Endothelial cell of umbilical vein (primary cell): ENCODE results near the gene AMN1. TPM values are rescaled to one million over a fixed set of nuclear protein-coding genes. Genes with fewer than 3 reads are reported as not detected.

Source experiments
- BruUV-seq: library from RNA; stranded (reverse); fragments of 400-500 nt; replicated peaks from 2 replicates; lab custom pipeline; 2021; lab: Mats Ljungman, UMichigan
- CTCF ChIA-PET: fragments of 300-600, 350-600 bp; sonication (Branson Sonifier 250); formaldehyde crosslinking; loops from one replicate; lab custom pipeline; 2021; ENCODE audit warnings: antibody characterized with exemption, inconsistent platforms; lab: Charles Lee
- POLR2A ChIA-PET: fragments of 300-600, 350-600 bp; sonication (Branson Sonifier 250); formaldehyde crosslinking; loops from one replicate; lab custom pipeline; 2021; ENCODE audit warnings: antibody characterized with exemption, inconsistent platforms; lab: Charles Lee
- DNase-seq: peaks from one replicate; pipeline ENCODE4 v3.0.0-alpha.2; 2011; ENCODE audit warnings: low read depth, low spot score
- FAIRE-seq: peaks from 2 replicates; lab custom pipeline; 2011; peaks lifted over from hg19 to GRCh38; lab: Jason Lieb, UNC
- H2AFZ ChIP-seq: 2 replicates; pipeline ENCODE4 v1.6.0; 2012; ENCODE audit warnings: low read depth, low read length, control low read depth, inconsistent platforms
- H3K27ac ChIP-seq: 2 replicates; pipeline ENCODE4 v1.5.1; 2011; ENCODE audit warnings: low read depth, mild to moderate bottlenecking, control low read depth, low read length, moderate library complexity; ENCODE audit not compliant: insufficient read depth
- H3K27me3 ChIP-seq, 2 experiments: 2 replicates each; pipeline versions ENCODE4 v1.6.0 to v1.6.1; 2011; ENCODE audit warnings: low read length in 2 of 2, mixed read lengths in 1 of 2; ENCODE audit not compliant: control insufficient read depth in 2 of 2, insufficient read depth in 2 of 2
- H3K36me3 ChIP-seq, 2 experiments: 2 replicates in 1 of 2; 3 replicates in 1 of 2; pipeline ENCODE4 v1.5.1; 2011; ENCODE audit warnings: low read length in 2 of 2, mild to moderate bottlenecking in 1 of 2, moderate library complexity in 1 of 2; ENCODE audit not compliant: control insufficient read depth in 2 of 2, insufficient read depth in 2 of 2; ENCODE audit errors: extremely low read depth in 1 of 2
- H3K4me1 ChIP-seq: 3 replicates; pipeline ENCODE4 v1.5.1; 2011; ENCODE audit warnings: mild to moderate bottlenecking, low read length; ENCODE audit not compliant: control insufficient read depth, insufficient read depth; ENCODE audit errors: extremely low read depth
- H3K4me2 ChIP-seq: 2 replicates; pipeline ENCODE4 v1.6.1; 2011; ENCODE audit warnings: low read length, control low read depth, mixed read lengths; ENCODE audit not compliant: insufficient read depth
- H3K4me3 ChIP-seq, 3 experiments: fragments of 200-600 bp in 1 of 3; sonication (generic), shearing (Covaris generic) in 1 of 3; replicated peaks in 1 of 3; 2 replicates each; pipeline ENCODE4 v1.5.1; 2011 to 2016; ENCODE audit warnings: control low read depth in 3 of 3, low read length in 3 of 3, mild to moderate bottlenecking in 2 of 3, inconsistent platforms in 1 of 3, low read depth in 1 of 3, moderate library complexity in 1 of 3; ENCODE audit not compliant: insufficient read depth in 1 of 3
- H3K79me2 ChIP-seq: 2 replicates; pipeline ENCODE4 v1.6.0; 2012; ENCODE audit warnings: low read length, inconsistent platforms; ENCODE audit not compliant: control insufficient read depth, insufficient read depth
- H3K9ac ChIP-seq: replicated peaks from 2 replicates; pipeline ENCODE3; 2011; ENCODE audit warnings: low read length, control low read depth; ENCODE audit not compliant: insufficient read depth; ENCODE audit errors: extremely low read depth
- H3K9me1 ChIP-seq: replicated peaks from 3 replicates; pipeline ENCODE4 v1.6.0; 2011; ENCODE audit warnings: mild to moderate bottlenecking, low read length; ENCODE audit not compliant: control insufficient read depth, insufficient read depth; ENCODE audit errors: extremely low read depth
- H3K9me3 ChIP-seq: replicated peaks from 2 replicates; pipeline ENCODE4 v1.5.1; 2012; ENCODE audit warnings: low read length, inconsistent platforms; ENCODE audit not compliant: control insufficient read depth, insufficient read depth
- H4K20me1 ChIP-seq: replicated peaks from 2 replicates; pipeline ENCODE3; 2011; ENCODE audit warnings: mild to moderate bottlenecking, low read length; ENCODE audit not compliant: control insufficient read depth, insufficient read depth; ENCODE audit errors: extremely low read depth
- CTCF ChIP-seq, 2 donors: IDR thresholded peaks; 1 replicate in 1 of 2; 2 replicates in 1 of 2; pipeline ENCODE4 v1.5.1; 2011; ENCODE audit warnings: low read length in 2 of 2, mild to moderate bottlenecking in 2 of 2, moderate library complexity in 2 of 2, control low read depth in 1 of 2, inconsistent platforms in 1 of 2, low read depth in 1 of 2; ENCODE audit not compliant: insufficient read depth in 1 of 2; ENCODE audit errors: extremely low read depth in 1 of 2
- EZH2 ChIP-seq: IDR thresholded peaks from 2 replicates; pipeline ENCODE4 v1.6.1; 2012; ENCODE audit warnings: borderline replicate concordance, low read depth, mild to moderate bottlenecking, moderate library complexity, low read length, inconsistent platforms; ENCODE audit not compliant: severe bottlenecking
- FOS ChIP-seq: IDR thresholded peaks from 2 replicates; pipeline ENCODE4 v1.6.1; 2011; ENCODE audit warnings: mild to moderate bottlenecking, low read length, moderate library complexity, borderline replicate concordance; ENCODE audit not compliant: insufficient read depth
- GATA2 ChIP-seq: IDR thresholded peaks from 2 replicates; pipeline ENCODE4 v1.7.0; 2011; ENCODE audit warnings: low read depth, mild to moderate bottlenecking, moderate library complexity, mixed read lengths, low read length; ENCODE audit not compliant: insufficient read length, insufficient read depth
- JUN ChIP-seq: IDR thresholded peaks from 2 replicates; pipeline ENCODE4 v1.6.1; 2011; ENCODE audit warnings: borderline replicate concordance, low read depth; ENCODE audit not compliant: insufficient read length, insufficient read depth
- MAX ChIP-seq: IDR thresholded peaks from 2 replicates; pipeline ENCODE4 v1.6.1; 2011; ENCODE audit not compliant: insufficient read depth, insufficient read length
- MYC ChIP-seq: IDR thresholded peaks from one replicate; pipeline ENCODE4 v1.6.1; 2011; ENCODE audit warnings: mild to moderate bottlenecking, low read depth, low read length
- POLR2A ChIP-seq: IDR thresholded peaks from 2 replicates; pipeline ENCODE4 v1.6.1; 2012; ENCODE audit warnings: low read depth, mild to moderate bottlenecking, control low read depth, low read length
- POLR2AphosphoS5 ChIP-seq: IDR thresholded peaks from 2 replicates; pipeline ENCODE4 v1.6.1; 2012; ENCODE audit warnings: low read depth, mild to moderate bottlenecking, control low read depth, low read length, moderate library complexity; ENCODE audit not compliant: insufficient read depth
- dilution Hi-C: fragments of 300-500 bp; cut with MboI; formaldehyde crosslinking; loops from one replicate; pipeline ENCODE4 v1.15.0; 2019; ENCODE audit warnings: low sequenced_read_pairs; ENCODE audit not compliant: extremely low pct_ligation_motif_present
- intact Hi-C: fragments of 100-400 bp; cut with micrococcal nuclease; formaldehyde crosslinking; loops from one replicate; pipeline ENCODE4 v1.10.0; 2022
- polyA plus RNA-seq, 4 experiments: library from polyadenylated mRNA; depleted of rRNA in 3 of 4; stranded (reverse) in 3 of 4; unstranded in 1 of 4; fragments of >200 nt; gene quantifications; 2 replicates each; pipeline versions ENCODE4 v1.2.1 to v1.2.3, GENCODE V29; 2011 to 2012; ENCODE audit warnings: missing spikeins in 1 of 4
- total RNA-seq: library from RNA; stranded (reverse); gene quantifications from 2 replicates; pipeline ENCODE4 v1.2.3, GENCODE V29; 2021

AMN1 gene
- total and polyA plus RNA-seq, 2 donors (not counting 3 experiments of a cell fraction or from before 2014, with no cell fraction given) = 8.5 to 18.0 TPM

- H3K4me1 ChIP-seq = no peaks in the 10 kb centered on the region
- no peak for FAIRE-seq
- no peaks in the 10 kb centered on the region for H3K79me2 ChIP-seq
- CTCF ChIA-PET = interaction anchor here (0.7 to 3.8 kb wide), 2 partner anchors 9 to 241 kb away, joined by 3 to 29 read pairs; no protein-coding TSS in a partner anchor
- no peaks in the 10 kb centered on the region for H3K9me3 ChIP-seq
- dilution Hi-C loops (no loop called here), intact Hi-C loops (no loop called here)
- H3K27ac ChIP-seq = no peak overlapping the region
- H2AFZ ChIP-seq = no peak overlapping the region
- no peaks in the 10 kb centered on the region for H3K36me3 ChIP-seq
- H3K4me2 ChIP-seq = no peak overlapping the region
- H3K27me3 ChIP-seq = peaks cover 0 to 2% of the 10 kb centered on the region in 2 experiments
- no peak for DNase-seq
- H3K4me3 ChIP-seq = no peak overlapping the region
- H3K9me1 ChIP-seq = no peaks in the 10 kb centered on the region
- no peaks in the 10 kb centered on the region for H4K20me1 ChIP-seq
- POLR2A ChIA-PET = no interaction called here
- no peak overlapping the region for H3K9ac ChIP-seq
- TF ChIP-seq POLR2AphosphoS5 (no peak), MAX (no peak), FOS (no peak), EZH2 (no peak), JUN (no peak), MYC (no peak), GATA2 (no peak), CTCF (IDR thresholded peaks at IDR 0.05; ENCODE audit: extremely low read depth in 1 of 2, insufficient read depth in 1 of 2, low read depth in 1 of 2, low read length in 2 of 2) (no peak), POLR2A (no peak)
- BruUV-seq = no TSS peak
Observed at GRCh38 chr12:31644536-31644935, 84.3 kb downstream of the AMN1 start.
